GM18858 (cell line): ENCODE results near the gene PTGES.

Experiments
- ATAC-seq: cut with Tn5 transposase; IDR thresholded peaks from one replicate; pipeline ENCODE4 v1.9.1; 2021; ENCODE audit not compliant: unreplicated experiment

PTGES gene

DNA sequence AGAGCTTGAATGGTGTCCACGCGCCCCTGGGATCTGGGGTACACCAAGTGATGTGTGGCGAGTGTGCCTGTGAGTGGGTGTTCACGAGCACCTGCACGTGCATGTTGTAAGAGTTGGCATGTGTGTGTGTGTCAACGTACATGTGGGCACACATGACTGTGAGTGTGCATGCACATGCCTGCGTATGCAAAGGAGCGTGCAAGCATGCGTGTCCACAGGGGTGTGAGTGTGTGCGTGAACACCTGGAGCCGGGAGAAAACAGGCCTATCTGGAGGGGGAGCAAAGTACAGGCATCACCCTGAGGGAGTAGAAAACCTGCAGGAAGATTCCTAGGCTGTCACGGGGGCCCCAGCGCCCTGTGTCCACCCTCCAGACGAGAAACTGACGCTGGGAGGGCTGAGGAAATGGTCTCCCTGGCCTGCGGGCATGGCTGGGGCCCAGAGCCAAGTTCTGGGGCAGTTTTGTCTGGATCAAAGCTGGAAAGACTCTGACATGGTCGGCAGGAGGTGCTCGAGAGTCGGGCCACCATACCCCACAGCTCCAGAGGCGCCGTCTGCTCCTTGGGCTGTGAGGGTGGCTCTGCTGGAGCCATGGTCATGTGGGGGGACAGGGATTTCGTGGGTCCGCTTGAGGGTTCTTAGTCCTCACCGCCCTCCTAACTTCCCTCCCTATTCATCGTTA lies 31.8 kb downstream of the PTGES start:
- ATAC-seq = no peak

DNA sequence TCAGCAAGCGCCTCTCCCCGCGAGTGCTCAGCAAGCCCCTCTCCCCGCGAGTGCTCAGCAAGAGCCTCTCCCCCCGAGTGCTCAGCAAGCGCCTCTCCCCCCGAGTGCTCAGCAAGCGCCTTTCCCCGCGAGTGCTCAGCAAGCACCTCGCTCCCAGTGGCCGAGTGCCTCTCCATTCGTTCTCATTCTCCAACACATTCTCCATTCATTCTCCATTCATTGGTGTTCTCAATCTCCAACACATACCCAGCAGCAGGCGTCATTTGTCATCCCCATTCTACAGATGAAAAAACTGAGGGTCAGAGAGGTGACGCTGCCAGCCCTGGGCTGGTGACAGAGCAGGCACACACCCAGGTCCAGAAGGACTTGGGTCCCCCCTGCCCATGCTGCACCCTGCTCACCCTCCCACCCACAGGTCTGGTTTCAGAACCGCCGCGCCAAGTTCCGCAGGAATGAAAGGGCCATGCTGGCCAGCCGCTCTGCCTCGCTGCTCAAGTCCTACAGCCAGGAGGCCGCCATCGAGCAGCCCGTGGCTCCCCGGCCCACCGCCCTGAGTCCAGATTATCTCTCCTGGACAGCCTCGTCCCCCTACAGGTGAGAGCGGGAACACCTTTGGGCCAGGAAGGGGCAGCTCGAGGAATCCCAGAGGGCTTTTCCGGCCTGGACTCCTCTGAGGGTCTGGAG lies 32.5 kb downstream of the PTGES start:
- no peak for ATAC-seq

DNA sequence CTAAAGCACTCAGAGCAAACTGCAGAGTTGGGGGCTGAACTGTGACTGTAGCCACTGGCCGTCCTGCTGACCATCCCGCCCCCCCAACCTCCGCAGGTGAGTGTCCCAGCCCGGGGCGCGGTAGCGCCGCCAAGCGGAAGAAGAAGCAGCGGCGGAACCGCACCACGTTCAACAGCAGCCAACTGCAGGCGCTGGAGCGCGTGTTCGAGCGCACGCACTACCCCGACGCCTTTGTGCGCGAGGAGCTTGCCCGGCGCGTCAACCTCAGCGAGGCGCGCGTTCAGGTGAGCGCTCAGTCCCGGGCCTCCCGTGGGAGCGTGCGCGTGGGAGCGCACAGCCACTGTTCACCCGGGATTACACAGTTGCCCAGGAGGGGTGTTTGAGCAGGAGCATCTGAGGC lies 33.7 kb downstream of the PTGES start:
- ATAC-seq = no peak

DNA sequence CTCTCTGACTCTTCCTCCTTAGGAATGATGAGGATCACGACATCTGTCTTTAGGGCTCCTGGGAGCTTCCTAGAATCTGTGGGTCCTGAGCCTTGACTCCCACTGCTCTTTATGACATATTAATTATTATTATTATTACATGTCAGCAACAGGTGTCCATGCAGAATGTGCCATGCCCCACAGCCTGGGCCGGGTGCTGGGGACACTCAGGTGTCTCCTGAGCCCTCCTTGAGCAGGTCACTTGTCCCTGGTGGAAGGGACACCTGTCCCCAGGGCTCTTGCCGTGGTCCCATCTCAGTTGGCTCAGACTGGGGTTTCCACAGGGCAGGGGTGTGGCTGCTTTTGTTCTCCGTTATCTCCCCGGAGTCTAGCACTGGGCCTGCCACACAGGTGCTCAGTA lies 34.2 kb downstream of the PTGES start:
- ATAC-seq = no peak

GRCh38 chr9:129717991-129718390 lies 34.9 kb downstream of the PTGES start:
- ATAC-seq = no peak

- no peak for ATAC-seq
Measured at GRCh38 chr9:129716091-129716490, 36.8 kb downstream of the PTGES start.

DNA sequence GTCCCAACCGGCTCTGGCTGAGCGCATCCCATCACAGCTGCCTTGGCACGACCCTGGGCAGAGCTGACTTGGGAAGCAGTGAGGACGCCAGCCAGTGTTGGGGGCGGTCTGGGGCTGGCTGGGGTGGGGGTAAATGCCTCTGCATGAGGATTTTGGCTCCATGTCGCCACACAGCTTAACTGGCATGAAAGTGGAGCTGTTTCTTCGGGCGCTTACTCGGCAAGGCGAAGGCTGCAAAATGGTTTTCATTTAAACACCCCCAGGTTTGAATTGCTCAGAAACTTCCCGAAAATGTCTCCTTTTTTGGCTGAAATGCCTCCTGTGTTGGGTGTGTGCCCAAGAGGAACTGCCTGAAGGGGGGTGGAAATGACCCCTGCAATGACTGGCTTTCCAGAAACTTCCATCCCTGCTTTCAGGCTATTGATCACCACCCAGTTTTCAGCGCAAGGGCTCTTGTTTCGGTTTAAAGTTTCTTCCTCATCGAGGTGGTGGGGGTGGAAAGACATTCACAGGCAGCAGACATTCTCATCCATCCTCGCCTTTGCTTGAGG lies 38.3 kb downstream of the PTGES start:
- ATAC-seq = no peak

DNA sequence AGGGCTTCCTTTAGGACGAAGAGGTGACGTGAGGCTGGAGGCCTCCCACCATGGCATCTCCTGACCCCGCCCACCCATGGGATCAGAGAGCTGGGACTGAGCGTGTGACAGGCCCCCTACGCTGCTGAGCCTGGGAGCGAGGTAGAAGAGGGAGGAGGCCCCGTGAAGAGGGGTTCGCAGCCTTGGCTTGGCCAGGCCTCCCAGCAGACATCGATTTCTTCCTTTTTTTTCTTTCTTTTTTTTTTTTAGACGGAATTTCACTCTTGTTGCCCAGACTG lies 39.5 kb downstream of the PTGES start:
- no peak for ATAC-seq

GRCh38 chr9:129712634-129713401 lies 40.0 kb downstream of the PTGES start:
- no peak for ATAC-seq

GRCh38 chr9:129710169-129710453 lies 42.7 kb downstream of the PTGES start:
- ATAC-seq = no peak

GRCh38 chr9:129709438-129710168 lies 43.2 kb downstream of the PTGES start:
- ATAC-seq = no peak

DNA sequence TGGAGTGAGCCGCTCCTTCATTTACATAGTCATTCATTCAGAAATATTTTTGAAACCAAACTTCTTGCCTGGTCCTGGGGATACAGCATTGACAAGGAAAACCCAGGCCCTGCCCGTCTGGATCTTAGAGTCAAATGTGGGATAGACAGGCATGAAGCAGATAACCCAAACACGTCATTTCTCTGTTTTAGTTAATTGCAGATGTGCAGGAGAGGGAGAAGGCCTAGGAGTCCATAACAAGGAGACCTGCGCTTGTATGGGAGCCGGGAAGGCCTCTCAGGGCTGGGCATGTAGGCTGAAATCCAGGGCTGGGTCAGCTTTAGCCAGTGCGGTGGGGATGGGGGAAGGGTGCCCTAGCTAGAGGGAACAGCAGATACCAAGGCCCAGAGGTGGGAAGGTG lies 44.0 kb downstream of the PTGES start:
- ATAC-seq = no peak

GRCh38 chr9:129704807-129705206 lies 48.0 kb downstream of the PTGES start:
- ATAC-seq = no peak

DNA sequence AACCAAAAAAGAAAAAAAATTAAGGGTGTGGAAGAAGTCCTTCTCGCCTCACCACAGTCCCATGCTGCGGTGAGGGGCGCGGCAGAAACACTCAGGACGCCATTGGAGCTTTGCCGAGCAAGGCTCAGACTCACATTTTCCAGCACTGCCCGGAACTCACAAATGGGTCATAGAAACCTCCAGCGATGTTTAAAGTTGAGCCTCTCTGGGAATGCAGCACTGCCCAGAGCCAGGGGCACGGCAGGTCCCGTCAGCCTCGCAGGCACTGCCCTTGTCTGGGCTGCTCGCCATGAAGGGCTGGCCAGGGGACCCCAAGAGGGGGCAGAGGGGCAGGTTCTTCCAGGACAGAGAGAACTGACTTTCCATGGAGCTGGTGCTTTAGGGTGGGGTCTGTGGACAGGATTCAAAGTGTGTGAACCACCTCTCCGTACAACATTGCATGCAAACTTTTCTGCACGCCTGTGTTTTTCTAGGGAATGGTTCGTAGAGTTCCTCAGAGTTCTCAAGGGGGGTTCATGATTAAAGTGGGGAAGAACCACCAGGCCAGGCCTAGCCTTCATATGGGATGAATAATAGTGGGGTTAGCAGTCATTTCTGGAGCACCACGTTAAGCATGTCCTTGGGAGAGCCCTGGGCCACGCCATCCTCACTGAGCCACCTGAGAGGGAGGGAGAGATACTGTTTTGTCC lies 49.0 kb downstream of the PTGES start:
- ATAC-seq = no peak

- ATAC-seq = no peak
Measured at GRCh38 chr9:129702589-129703520, 50.0 kb downstream of the PTGES start.

GRCh38 chr9:129701549-129701948 lies 51.3 kb downstream of the PTGES start:
- no peak for ATAC-seq

- ATAC-seq = no peak
Measured at GRCh38 chr9:129701054-129701453, 51.8 kb downstream of the PTGES start.

- ATAC-seq = no peak
Measured at GRCh38 chr9:129698254-129698757, 54.5 kb downstream of the PTGES start.

- no peak for ATAC-seq
Measured at GRCh38 chr9:129697656-129698253, 55.1 kb downstream of the PTGES start.
